Activated naive CD8-positive, alpha-beta T cell treated with anti-CD3 and anti-CD28 coated beads, Interleukin-2, amount 50 U/mL, for 24 hours (primary cell): ENCODE data around the gene BMPER.
A peak's percentile ranks its signal among the peaks of the same experiment; 100 is the strongest.

Source experiments
- ATAC-seq: fragments of 150-1000 bp; cut with Tn5 transposase; one replicate; pipeline ENCODE4 v1.10.0; 2021
- DNase-seq: peaks from one replicate; pipeline ENCODE4 v3.0.0; 2021
- H3K27ac Mint-ChIP-seq: one replicate; pipeline ENCODE4 v1.8.0; 2021; ENCODE audit warnings: mild to moderate bottlenecking, mixed read lengths
- H3K27me3 Mint-ChIP-seq: one replicate; pipeline ENCODE4 v1.8.0; 2021; ENCODE audit warnings: mixed read lengths
- H3K36me3 Mint-ChIP-seq: one replicate; pipeline ENCODE4 v1.8.0; 2021; ENCODE audit warnings: low read depth, mixed read lengths
- H3K4me1 Mint-ChIP-seq: one replicate; pipeline ENCODE4 v1.8.0; 2021; ENCODE audit warnings: mixed read lengths
- H3K4me3 Mint-ChIP-seq: one replicate; pipeline ENCODE4 v1.8.0; 2021; ENCODE audit warnings: mild to moderate bottlenecking, moderate library complexity, mixed read lengths
- H3K9me3 Mint-ChIP-seq: one replicate; pipeline ENCODE4 v1.8.0; 2021; ENCODE audit warnings: mixed read lengths

The BMPER gene

GRCh38 chr7:33903791-33904680, 1.3 kb upstream of the BMPER start:
- peak; percentile 55 for ATAC-seq
- DNase-seq = peak; percentile 25
- no peak overlapping the region for H3K27ac Mint-ChIP-seq
- H3K36me3 Mint-ChIP-seq = no peaks in the 10 kb centered on the region
- H3K4me1 Mint-ChIP-seq = peaks cover 9% of the 10 kb centered on the region
- no peaks in the 10 kb centered on the region for H3K9me3 Mint-ChIP-seq
- peak overlapping the region; percentile 65 for H3K4me3 Mint-ChIP-seq
- peaks cover 62% of the 10 kb centered on the region for H3K27me3 Mint-ChIP-seq

DNA sequence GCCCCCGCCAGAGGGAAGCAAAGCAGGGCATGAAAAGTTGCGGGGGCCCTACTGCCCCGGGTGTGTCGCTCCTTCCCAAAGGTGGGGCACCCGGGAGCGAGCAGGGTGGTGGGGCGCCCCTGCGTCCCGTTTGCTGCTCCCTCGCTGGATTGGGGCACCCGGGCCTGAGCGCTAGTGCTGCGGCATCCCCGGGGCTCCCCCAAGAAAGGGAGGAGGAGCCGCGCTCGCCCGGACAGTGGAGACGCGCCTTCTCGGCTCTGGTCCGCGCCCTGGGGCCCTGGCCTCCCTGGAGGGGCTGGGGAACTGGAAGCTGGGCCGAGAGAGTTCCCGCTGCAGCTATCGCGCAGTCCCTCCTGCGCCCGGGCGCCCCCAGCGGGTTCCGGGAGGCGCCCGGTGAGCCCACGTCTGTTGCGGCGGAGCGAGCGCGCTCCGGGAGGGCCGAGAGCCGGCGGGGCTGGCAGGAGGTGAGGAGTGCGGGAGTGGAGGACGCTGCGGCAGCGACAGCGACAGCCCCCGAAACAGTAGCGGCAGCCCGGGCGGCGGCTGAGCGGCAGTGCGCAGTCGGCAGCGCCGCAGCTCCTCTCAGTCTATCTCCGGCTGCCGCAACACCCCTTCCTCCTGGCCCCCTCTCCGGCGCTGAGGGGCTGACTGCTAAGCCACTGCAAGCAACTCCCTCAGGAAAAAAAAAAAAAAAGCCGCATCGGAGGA, 504 bp upstream of the BMPER start:
- ATAC-seq = peak; percentile 66
- H3K4me3 Mint-ChIP-seq = peak overlapping the region; percentile 65
- no peak overlapping the region for H3K27ac Mint-ChIP-seq
- no peaks in the 10 kb centered on the region for H3K9me3 Mint-ChIP-seq
- H3K36me3 Mint-ChIP-seq = no peaks in the 10 kb centered on the region
- H3K27me3 Mint-ChIP-seq = peaks cover 65% of the 10 kb centered on the region
- H3K4me1 Mint-ChIP-seq = peaks cover 9% of the 10 kb centered on the region
- peak; percentile 16 for DNase-seq

DNA sequence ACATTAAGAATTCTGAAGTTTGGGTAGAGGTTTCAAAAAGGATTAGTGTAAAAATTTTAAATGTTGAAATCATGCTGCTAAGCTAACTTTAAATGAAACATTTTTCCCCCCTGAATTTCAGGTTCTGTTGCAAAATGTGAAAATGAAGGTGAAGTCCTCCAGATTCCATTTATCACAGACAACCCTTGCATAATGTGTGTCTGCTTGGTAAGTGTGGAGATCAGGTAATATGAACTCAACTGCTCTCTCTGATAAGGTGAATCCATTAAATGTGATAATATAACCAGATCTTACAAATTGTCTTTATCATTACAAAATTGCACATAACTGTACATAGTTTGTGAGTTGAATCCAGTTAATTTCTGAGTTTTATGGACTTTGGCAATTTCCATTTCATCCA, 1.4 kb downstream of the BMPER start:
- Mint-ChIP-seq H3K36me3 (no peaks in the 10 kb centered on the region), H3K27me3 (peaks cover 52% of the 10 kb centered on the region), H3K27ac (no peak overlapping the region), H3K4me3 (no peak overlapping the region), H3K4me1 (peaks cover 9% of the 10 kb centered on the region), H3K9me3 (no peaks in the 10 kb centered on the region)
- ATAC-seq = no peak
- no peak for DNase-seq

- Mint-ChIP-seq H3K36me3 (no peaks in the 10 kb centered on the region), H3K27me3 (peaks cover 48% of the 10 kb centered on the region), H3K27ac (no peak overlapping the region), H3K9me3 (no peaks in the 10 kb centered on the region), H3K4me3 (no peak overlapping the region), H3K4me1 (peaks cover 9% of the 10 kb centered on the region)
- ATAC-seq (no peak), DNase-seq (no peak)
These were observed 2.3 kb downstream of the BMPER start for GRCh38 chr7:33907625-33908024.

DNA sequence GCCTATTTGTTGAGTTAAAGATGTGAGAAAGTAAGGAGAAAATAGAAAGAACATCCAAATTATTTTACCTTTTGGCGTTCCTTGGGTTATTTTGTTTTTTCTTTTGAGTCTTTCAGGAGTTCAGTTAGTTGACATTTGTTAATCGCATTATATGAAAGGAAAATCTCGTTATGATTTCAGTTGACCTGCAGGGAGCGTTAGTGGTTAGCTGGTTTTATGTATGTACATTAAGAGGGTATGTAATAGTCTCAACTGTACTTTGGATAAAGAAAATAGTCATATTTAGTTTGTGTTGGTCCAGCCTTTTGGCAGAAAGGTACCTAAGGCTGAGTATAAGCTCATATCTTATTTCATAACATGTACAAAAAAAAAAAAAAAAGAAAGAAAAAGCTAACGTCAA, 4.0 kb downstream of the BMPER start:
- Mint-ChIP-seq H3K4me1 (peaks cover 2% of the 10 kb centered on the region), H3K27me3 (peaks cover 34% of the 10 kb centered on the region), H3K36me3 (no peaks in the 10 kb centered on the region)

DNA sequence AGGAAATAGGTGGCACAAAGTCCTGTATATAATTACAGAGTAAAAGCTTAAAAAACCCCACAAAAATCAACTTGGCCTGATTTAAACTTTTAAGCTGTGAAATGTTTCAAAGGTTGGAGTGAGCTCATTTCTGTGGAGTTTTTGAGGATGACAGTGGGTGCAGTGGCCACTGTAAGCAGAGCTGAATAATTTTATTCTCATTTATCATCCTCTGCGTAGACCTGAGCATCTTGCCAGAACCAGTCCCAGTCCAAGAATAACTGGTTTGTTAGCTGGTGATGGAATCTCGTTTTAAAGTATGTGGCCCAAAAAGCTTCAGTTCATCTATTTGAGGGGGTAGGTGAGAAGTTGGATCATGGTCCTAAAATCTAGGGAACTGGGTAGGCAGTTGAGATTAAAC, 4.4 kb downstream of the BMPER start:
- Mint-ChIP-seq H3K36me3 (no peaks in the 10 kb centered on the region), H3K27ac (no peak overlapping the region), H3K27me3 (peaks cover 36% of the 10 kb centered on the region), H3K4me1 (no peaks in the 10 kb centered on the region), H3K9me3 (no peaks in the 10 kb centered on the region), H3K4me3 (no peak overlapping the region)
- no peak for DNase-seq
- no peak for ATAC-seq

More for the DNA sequence above, 4.0 kb downstream of the BMPER start:
- no peak for DNase-seq
- H3K27ac Mint-ChIP-seq = no peak overlapping the region
- no peaks in the 10 kb centered on the region for H3K9me3 Mint-ChIP-seq
- H3K4me3 Mint-ChIP-seq = no peak overlapping the region
- ATAC-seq = no peak

- DNase-seq (no peak), ATAC-seq (no peak)
- H3K4me1 Mint-ChIP-seq = no peaks in the 10 kb centered on the region
- no peaks in the 10 kb centered on the region for H3K36me3 Mint-ChIP-seq
- peaks cover 35% of the 10 kb centered on the region for H3K27me3 Mint-ChIP-seq
- H3K27ac Mint-ChIP-seq = no peak overlapping the region
- no peaks in the 10 kb centered on the region for H3K9me3 Mint-ChIP-seq
- no peak overlapping the region for H3K4me3 Mint-ChIP-seq
These were observed 5.4 kb downstream of the BMPER start for GRCh38 chr7:33910756-33911155.

- DNase-seq = no peak
- Mint-ChIP-seq H3K4me3 (no peak overlapping the region), H3K4me1 (no peaks in the 10 kb centered on the region), H3K9me3 (no peaks in the 10 kb centered on the region), H3K27ac (no peak overlapping the region), H3K36me3 (no peaks in the 10 kb centered on the region), H3K27me3 (peaks cover 15% of the 10 kb centered on the region)
- ATAC-seq = no peak
These were observed 11.2 kb downstream of the BMPER start for GRCh38 chr7:33916357-33917081.

DNA sequence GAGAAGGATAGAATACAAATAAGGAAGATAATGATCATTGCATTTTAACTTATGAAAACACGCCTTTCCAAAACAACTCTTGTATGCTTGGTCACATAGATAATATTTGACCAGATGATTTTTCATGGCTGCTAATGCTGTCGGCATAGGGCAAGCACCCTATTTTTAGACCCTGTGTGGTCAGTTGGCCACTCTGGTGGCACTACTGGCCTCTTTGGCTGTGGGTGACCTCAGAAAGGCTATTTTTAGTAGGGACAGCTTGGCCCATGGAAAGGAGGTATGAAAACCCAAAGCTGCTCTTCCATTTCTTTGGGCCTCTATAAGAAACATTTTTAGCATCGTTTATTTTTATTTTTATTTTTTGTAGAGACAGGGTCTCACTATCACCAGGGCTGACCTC, 12.3 kb downstream of the BMPER start:
- H3K27ac Mint-ChIP-seq = no peak overlapping the region
- H3K36me3 Mint-ChIP-seq = no peaks in the 10 kb centered on the region
- ATAC-seq = no peak

GRCh38 chr7:33918438-33919143, 13.3 kb downstream of the BMPER start:
- Mint-ChIP-seq H3K9me3 (no peaks in the 10 kb centered on the region), H3K27ac (no peak overlapping the region), H3K36me3 (no peaks in the 10 kb centered on the region), H3K4me3 (no peak overlapping the region), H3K4me1 (no peaks in the 10 kb centered on the region), H3K27me3 (peaks cover 11% of the 10 kb centered on the region)
- no peak for DNase-seq
- ATAC-seq = no peak

More for the DNA sequence above, 12.3 kb downstream of the BMPER start:
- H3K27me3 Mint-ChIP-seq = peaks cover 11% of the 10 kb centered on the region
- H3K9me3 Mint-ChIP-seq = no peaks in the 10 kb centered on the region
- no peak overlapping the region for H3K4me3 Mint-ChIP-seq
- no peak for DNase-seq
- H3K4me1 Mint-ChIP-seq = no peaks in the 10 kb centered on the region

DNA sequence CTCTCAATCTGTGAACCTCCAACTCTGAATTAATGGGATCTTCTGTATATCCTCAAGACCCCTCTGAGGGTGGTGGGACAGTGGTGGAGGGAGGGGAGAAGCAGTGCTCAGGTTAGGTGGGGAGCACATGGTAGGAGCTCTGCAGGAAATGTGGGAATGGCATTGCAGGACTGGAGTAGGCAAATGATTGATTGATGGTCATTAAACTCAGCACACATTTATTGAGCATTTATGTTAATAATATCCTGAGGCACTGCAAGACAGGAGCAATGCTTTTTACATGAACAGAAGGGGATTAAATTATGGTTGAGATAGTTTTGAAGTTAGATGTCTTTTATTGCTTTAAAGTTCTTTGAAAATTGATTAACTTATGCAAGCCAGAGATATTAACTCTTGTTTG, 14.1 kb downstream of the BMPER start:
- Mint-ChIP-seq H3K36me3 (no peaks in the 10 kb centered on the region), H3K27ac (no peak overlapping the region), H3K4me3 (no peak overlapping the region), H3K4me1 (no peaks in the 10 kb centered on the region), H3K9me3 (no peaks in the 10 kb centered on the region), H3K27me3 (peaks cover 12% of the 10 kb centered on the region)
- DNase-seq (no peak), ATAC-seq (no peak)

DNA sequence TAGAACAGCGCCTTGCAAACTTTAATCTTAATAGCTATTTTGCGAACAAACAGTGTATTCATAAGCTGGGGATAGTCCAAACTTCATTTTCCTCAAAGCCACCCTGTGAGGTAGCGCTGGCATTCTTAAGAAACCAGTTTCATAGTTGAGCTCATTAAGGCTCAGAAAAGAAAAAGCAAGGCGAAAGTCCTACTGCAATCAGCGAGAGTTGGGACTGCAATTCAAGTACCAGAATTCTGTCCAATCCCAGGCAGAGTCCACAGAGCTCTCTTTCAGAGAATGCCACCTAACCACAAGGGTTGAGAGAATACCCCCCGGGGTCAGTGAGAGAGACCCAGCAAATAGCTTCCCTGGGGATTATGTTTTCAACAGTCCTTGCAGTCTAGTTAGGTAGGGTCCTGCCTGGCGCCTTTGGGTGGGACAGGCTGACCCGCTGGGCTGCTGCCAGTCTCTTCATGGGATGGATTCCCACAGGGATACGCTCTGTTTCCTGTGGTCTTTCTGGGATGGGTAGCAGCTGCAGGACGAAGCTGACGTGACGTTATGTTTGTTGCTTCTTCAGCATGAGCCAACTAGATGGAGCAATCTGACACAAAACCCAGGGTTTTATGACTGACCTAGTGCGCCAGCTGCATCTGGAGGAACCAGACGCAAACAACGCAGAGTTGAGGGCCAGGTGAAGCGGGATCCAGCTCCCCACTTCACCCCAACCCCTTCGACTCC, 16.0 kb downstream of the BMPER start:
- Mint-ChIP-seq H3K9me3 (no peaks in the 10 kb centered on the region), H3K36me3 (no peaks in the 10 kb centered on the region), H3K27ac (no peak overlapping the region), H3K4me1 (no peaks in the 10 kb centered on the region), H3K4me3 (no peak overlapping the region), H3K27me3 (peaks cover 12% of the 10 kb centered on the region)
- no peak for ATAC-seq
- no peak for DNase-seq

- no peaks in the 10 kb centered on the region for H3K36me3 Mint-ChIP-seq
- H3K27me3 Mint-ChIP-seq = peaks cover 10% of the 10 kb centered on the region
- ATAC-seq = no peak
- H3K9me3 Mint-ChIP-seq = no peaks in the 10 kb centered on the region
- no peak for DNase-seq
- no peaks in the 10 kb centered on the region for H3K4me1 Mint-ChIP-seq
- no peak overlapping the region for H3K4me3 Mint-ChIP-seq
- no peak overlapping the region for H3K27ac Mint-ChIP-seq
These were observed 17.5 kb downstream of the BMPER start for GRCh38 chr7:33922820-33923219.
